GM06990 (cell line): ENCODE results near the gene MMEL1.

Experiments
- DNase-seq: peaks from one replicate; pipeline ENCODE4 v3.0.0-alpha.2; 2011; ENCODE audit not compliant: insufficient read length; ENCODE audit errors: extremely low read depth
- H3K27me3 ChIP-seq: replicated peaks from 2 replicates; pipeline ENCODE4 v1.6.0; 2011; ENCODE audit warnings: low read length; ENCODE audit not compliant: control insufficient read depth, insufficient read depth
- H3K36me3 ChIP-seq: 2 replicates; pipeline ENCODE4 v1.5.1; 2011; ENCODE audit warnings: low read length; ENCODE audit not compliant: control insufficient read depth, insufficient read depth
- H3K4me3 ChIP-seq: replicated peaks from 2 replicates; pipeline ENCODE4 v1.5.1; 2011; ENCODE audit warnings: low read depth, mild to moderate bottlenecking, control low read depth, low read length
- TF ChIP-seq, protein P1 (sequence below): IDR thresholded peaks from 2 replicates; pipeline ENCODE4 v1.5.1; 2011; ENCODE audit warnings: low read length, control low read depth, mild to moderate bottlenecking, inconsistent platforms; ENCODE audit not compliant: insufficient read depth, poor library complexity, severe bottlenecking

MMEL1 gene

DNA sequence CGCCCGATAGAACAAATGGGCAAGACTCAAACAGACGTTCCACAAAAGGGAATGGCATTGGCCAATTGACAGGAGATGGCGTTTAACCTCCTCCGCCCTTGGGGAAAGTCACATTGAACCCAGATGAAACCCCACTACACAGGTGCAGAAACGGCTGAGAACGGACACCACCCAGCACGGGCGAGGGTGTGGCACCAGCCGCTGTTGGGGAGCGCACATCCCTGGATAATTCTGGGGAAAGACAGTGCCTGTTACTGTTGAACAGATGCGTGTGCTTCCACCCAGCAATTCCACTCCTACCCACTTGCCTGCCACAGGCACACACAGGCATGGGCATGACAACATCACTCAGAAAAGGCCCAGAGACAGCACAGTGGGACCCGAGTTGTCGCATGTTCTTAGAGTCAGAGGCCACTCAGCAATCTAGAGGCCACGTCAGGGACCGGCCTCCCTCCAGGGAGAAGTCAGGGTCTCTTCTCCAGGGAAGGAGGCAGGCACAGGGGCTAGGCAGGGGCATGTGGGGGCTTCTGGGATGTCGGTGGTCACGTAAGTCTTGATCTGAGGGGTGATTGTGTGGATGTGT lies 31.0 kb downstream of the MMEL1 start:
- TF ChIP-seq, protein P1, sequence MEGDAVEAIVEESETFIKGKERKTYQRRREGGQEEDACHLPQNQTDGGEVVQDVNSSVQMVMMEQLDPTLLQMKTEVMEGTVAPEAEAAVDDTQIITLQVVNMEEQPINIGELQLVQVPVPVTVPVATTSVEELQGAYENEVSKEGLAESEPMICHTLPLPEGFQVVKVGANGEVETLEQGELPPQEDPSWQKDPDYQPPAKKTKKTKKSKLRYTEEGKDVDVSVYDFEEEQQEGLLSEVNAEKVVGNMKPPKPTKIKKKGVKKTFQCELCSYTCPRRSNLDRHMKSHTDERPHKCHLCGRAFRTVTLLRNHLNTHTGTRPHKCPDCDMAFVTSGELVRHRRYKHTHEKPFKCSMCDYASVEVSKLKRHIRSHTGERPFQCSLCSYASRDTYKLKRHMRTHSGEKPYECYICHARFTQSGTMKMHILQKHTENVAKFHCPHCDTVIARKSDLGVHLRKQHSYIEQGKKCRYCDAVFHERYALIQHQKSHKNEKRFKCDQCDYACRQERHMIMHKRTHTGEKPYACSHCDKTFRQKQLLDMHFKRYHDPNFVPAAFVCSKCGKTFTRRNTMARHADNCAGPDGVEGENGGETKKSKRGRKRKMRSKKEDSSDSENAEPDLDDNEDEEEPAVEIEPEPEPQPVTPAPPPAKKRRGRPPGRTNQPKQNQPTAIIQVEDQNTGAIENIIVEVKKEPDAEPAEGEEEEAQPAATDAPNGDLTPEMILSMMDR: no peak
- no peak for DNase-seq
- no peak overlapping the region for H3K4me3 ChIP-seq
- no peaks in the 10 kb centered on the region for H3K36me3 ChIP-seq
- no peaks in the 10 kb centered on the region for H3K27me3 ChIP-seq

DNA sequence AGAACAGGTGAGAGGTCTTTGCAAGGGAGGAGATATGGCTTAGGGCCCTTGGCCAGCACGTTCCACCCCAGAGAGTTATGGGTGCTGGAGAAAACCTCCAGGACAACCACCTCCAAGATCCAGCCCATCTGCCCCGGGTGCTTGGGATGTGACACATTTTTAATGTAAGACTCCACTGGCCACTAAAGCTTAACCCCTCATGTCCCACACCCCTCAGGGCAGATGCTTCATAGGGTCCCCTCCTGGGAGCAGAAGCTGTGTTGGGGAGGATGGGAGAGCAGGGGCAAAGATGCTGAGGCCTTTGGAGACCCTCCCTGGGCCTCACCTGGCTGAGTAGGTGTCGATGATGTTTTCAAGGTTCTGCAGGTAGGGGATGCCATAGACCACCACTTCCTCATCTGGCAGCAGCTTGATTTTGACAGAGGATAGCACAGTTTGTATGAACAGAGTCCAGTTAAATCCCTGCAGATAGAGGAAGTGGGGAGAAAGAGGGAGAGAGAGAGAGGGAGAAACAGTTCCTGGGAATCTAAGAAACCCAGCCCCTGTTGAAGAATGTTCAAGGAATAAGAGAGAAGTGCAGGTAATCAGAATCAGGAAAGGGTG lies 34.4 kb downstream of the MMEL1 start:
- no peak overlapping the region for H3K4me3 ChIP-seq
- H3K36me3 ChIP-seq: no peaks in the 10 kb centered on the region
- TF ChIP-seq, protein P1: peak; percentile 15
- no peak for DNase-seq
- H3K27me3 ChIP-seq: no peaks in the 10 kb centered on the region; the same call in 1 of the 2 replicates

DNA sequence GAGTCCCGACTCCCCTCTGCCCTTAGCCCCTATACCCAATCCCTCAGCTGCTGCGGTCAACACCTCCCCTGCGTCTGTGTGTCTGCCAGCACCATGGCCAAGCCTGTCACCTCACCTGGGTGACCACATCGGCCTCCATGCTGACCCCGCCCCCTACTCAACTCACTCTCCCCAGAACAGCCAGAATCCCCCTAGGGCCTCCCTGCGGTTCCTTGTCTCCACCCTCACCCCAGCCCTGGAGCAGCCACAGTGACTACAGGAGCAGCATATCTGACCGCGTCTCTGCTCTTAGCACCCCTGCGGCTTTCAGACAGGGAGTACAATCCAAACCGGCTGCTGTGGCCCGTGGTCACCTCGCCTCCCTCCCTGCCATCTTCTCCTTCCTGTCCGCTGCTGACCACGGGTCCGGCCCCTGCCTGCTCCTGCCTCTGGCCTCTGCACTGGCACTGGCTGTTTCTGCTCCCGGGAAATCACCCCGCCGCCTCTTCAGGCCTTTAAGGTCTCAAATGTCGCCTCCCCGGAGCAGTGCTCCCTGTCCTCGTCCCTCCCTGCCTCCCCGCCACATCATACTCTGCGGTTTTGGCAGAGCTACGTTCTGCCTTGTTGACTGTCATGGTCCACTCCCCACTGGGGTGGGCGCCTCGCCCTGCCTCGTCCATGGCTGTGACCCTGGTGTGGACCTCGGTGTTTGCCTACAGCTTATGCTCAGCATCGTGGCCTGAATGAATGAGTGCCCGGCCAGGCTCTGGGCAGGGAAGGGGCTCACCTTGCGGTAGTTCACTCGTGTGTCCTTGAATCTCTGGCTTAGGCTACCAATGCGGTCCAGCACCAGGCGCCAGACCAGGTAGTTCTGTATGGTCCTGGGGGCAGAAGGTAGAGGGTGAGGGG lies 35.1 kb downstream of the MMEL1 start:
- TF ChIP-seq, protein P1: no peak
- H3K27me3 ChIP-seq: no peaks in the 10 kb centered on the region; the same call in 1 of the 2 replicates
- H3K36me3 ChIP-seq: no peaks in the 10 kb centered on the region
- H3K4me3 ChIP-seq: no peak overlapping the region
- no peak for DNase-seq

DNA sequence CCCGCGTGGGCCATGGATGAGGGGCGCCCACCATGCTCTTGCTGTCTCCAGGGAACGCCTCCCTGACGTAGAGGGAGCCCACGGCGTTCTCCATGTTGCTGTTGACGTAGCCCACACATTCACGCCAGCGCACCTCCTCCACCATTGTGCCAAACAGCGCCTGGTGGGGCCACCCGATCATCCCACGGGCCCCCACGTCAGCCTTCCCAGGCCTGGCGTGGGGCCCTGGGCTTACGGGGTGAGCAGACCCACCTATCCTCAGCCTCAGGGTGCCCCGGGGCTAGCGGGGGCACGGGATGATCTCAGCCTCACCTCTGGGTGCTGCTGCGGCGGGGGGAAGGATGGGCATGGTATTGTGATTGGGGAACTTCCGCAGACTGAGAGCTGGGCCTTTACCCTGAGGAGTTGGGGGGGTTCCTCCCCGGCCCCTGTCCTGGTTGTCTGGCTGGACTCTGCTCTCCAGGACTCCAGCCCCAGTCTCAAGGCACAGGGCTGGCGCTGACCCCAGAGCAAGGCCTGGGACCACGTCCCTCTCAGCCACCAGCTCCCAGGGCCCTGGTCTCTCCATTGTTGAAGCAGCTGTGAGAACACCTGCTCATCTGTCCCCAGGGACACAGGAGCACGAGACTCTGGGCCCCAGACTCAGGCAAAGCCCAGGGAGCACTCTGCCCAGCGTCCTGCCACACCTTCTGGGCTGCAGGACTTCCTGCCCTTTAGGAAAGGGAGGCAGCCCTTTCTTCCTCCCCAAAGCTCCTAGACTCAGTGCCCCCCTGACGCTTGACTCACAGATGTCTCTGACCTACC lies 36.1 kb downstream of the MMEL1 start:
- H3K4me3 ChIP-seq: no peak overlapping the region
- H3K27me3 ChIP-seq: no peaks in the 10 kb centered on the region; the same call in 1 of the 2 replicates
- no peaks in the 10 kb centered on the region for H3K36me3 ChIP-seq
- no peak for DNase-seq
- TF ChIP-seq, protein P1: no peak

DNA sequence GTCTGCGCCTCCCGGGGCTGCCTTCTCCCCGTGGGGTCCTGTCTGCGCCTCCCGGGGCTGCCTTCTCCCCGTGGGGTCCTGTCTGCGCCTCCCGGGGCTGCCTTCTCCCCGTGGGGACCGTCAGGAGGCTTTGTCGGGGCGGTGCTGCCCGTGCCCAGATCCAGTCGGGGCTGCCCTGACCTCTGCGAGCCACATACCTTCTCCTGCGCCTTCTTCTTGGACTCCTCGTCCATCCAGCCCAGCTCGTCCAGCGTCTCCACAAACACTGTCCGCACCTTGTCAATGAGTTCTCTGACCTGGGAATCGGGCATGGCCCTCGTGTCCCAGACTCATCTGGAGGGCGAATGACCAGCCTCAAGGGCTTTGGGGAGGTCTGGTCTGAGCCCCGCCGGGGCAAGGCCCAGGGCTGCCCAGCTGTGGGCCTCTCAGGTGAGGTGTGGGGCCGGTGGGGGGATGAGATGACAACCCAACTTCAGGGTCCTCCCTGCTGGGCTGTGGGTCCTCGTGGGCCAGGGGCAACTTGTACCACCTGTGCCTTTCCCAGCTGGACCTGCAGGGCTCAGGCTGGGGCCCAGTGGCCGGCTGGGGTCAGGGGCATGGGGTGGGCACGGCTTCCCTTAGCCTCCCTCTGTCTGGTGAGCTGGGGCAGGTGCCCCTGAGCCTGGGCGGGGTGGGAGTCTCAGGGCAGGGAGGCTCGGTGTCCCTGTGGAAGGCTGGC lies 36.8 kb downstream of the MMEL1 start:
- Histone ChIP-seq H3K4me3 (no peak overlapping the region), H3K27me3 (no peaks in the 10 kb centered on the region; the same call in 1 of the 2 replicates), H3K36me3 (no peaks in the 10 kb centered on the region)
- DNase-seq: no peak
- TF ChIP-seq, protein P1: no peak
